Motor neuron (in vitro differentiated cells): ENCODE measurements around the gene RRP15. TPM values are rescaled to one million over a fixed set of nuclear protein-coding genes. Genes with fewer than 3 reads are reported as not detected.
"Not testable (repeated sequence)": the region's sequence is repeated elsewhere in the genome, so short reads cannot be mapped to it uniquely, and the experiment has no call there.

Experiments used
- ATAC-seq, 8 experiments: fragments of 200-7000 bp; cut with Tn5 transposase; replicated peaks in 6 of 8; 2 replicates each; pipeline ENCODE4 v1.8.0; 2021; ENCODE audit warnings: mild to moderate bottlenecking in 8 of 8, moderate library complexity in 8 of 8
- H3K27ac ChIP-seq, 2 donors: fragments of 250-450 bp; sonication (Bioruptor Pico); 2 replicates each; pipeline ENCODE4 v1.9.0; 2021; ENCODE audit warnings: antibody characterized with exemption in 2 of 2, mild to moderate bottlenecking in 2 of 2, moderate library complexity in 1 of 2
- H3K4me1 ChIP-seq, 2 donors: fragments of 250-450 bp; sonication (Bioruptor Pico); replicated peaks in 1 of 2; 2 replicates each; pipeline ENCODE4 v1.6.1; 2021; ENCODE audit warnings: antibody characterized with exemption in 2 of 2, mild to moderate bottlenecking in 2 of 2, moderate library complexity in 1 of 2
- H3K4me3 ChIP-seq, 5 donors: fragments of 250-450 bp; sonication (Bioruptor Pico); 2 replicates each; pipeline ENCODE4 v1.9.0; 2021; ENCODE audit warnings: antibody characterized with exemption in 5 of 5, mild to moderate bottlenecking in 5 of 5, moderate library complexity in 4 of 5
- WGBS, 10 experiments: fragments of 450-650 bp; shearing (Covaris generic); methylation state at CpG; one replicate each; pipeline ENCODE4 v1.0.0; 2022; 5-methylcytosine and 5-hydroxymethylcytosine counted together
- in situ Hi-C, 9 experiments: fragments of 400-800 bp; cut with MboI; loops; one replicate each; pipeline ENCODE4 v1.15.0; 2021; ENCODE audit warnings: low sequenced_read_pairs in 9 of 9, low pct_unique_long_range_greater_than_20kb in 2 of 9; ENCODE audit not compliant: unreplicated experiment in 9 of 9
- total RNA-seq, 8 experiments: library from RNA; unstranded; fragments of 300-600 nt; gene quantifications; 2 replicates each; pipeline versions ENCODE4 v1.2.3 to v1.2.4, GENCODE V29; 2022

Gene RRP15
- total RNA-seq, 8 experiments from 2014 or later: 10.8 to 17.6 (median 14.5) TPM

DNA sequence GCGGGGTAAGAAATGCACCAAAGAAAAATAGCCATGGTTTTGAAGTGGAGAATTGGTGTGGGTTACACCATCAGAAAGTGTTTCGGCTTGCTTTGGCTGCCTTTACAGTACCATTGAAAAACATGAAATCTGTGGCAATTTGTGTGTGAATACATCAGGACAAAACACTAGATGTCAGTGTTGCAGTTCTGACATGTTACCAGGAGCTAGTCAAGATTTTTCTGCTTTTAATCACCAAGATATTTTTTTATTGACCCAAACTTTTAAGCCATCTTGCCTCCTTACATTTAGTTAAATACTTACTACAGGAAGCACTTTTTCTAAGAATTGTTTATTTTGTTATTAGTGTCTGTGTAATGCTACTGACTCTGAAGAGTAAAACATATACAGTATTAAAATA, 14.3 kb downstream of the RRP15 start:
- WGBS, 10 experiments: 19 to 100% (median 86%) methylated on average over 1 to 2 of the region's 2 CpGs; no CpG with 5 or more reads in 1 of the 10 experiments
- peak in 3 of 8 experiments; percentile 22 to 64 (median 54) for ATAC-seq
- Histone ChIP-seq H3K27ac (no peak overlapping the region), H3K4me3 (no peak overlapping the region), H3K4me1 (no peaks in the 10 kb centered on the region)
- in situ Hi-C loops: no loop called here

DNA sequence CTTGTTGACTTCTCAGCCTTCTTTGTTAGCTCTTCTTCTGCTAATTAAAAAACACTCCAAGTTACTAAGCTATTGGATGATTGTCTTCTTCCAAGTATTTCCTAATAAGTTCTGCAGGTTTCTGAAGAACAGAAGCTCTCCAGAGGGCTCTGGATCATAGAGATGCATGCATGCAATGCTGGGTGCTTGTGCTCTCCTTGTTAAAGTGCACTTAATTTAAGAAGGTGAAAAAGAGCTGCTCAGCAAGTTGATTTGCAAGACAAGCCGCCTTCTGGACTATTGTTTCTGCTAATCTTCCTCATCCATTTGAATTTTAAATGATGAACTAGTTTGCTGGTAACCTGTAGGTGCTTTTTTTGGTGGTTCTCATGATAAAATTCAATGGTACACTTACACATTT, 16.1 kb downstream of the RRP15 start:
- in situ Hi-C loops: no loop called here

DNA sequence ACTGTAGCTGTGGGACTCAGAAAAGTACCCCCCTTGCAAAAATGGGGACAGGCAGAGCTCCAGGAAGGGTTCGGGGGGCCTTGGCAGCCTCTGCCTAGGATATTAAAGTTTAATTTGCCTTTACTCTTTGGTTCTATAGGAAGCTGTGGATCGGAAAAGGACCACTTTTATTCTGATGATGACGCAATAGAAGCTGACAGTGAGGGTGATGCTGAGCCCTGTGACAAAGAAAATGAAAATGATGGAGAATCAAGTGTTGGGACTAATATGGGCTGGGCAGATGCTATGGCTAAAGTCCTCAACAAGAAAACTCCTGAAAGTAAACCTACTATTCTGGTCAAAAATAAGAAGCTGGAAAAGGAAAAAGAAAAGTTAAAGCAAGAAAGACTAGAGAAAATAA, 17.1 kb downstream of the RRP15 start:
- Histone ChIP-seq H3K4me3 (no peak overlapping the region), H3K4me1 (no peaks in the 10 kb centered on the region), H3K27ac (no peak overlapping the region)
- no peak for ATAC-seq
- in situ Hi-C loops: no loop called here
- WGBS, 10 experiments: 89 to 100% (median 95%) methylated on average over 1 to 3 of the region's 3 CpGs; no CpG with 5 or more reads in 1 of the 10 experiments

More for the DNA sequence above, 16.1 kb downstream of the RRP15 start:
- ATAC-seq: no peak
- Histone ChIP-seq H3K4me3 (no peak overlapping the region), H3K4me1 (no peaks in the 10 kb centered on the region), H3K27ac (no peak overlapping the region)
- 40 to 100% (median 75%) methylated on average over 1 of the region's 1 CpG; no CpG with 5 or more reads in 3 of the 10 experiments for WGBS, 10 experiments

DNA sequence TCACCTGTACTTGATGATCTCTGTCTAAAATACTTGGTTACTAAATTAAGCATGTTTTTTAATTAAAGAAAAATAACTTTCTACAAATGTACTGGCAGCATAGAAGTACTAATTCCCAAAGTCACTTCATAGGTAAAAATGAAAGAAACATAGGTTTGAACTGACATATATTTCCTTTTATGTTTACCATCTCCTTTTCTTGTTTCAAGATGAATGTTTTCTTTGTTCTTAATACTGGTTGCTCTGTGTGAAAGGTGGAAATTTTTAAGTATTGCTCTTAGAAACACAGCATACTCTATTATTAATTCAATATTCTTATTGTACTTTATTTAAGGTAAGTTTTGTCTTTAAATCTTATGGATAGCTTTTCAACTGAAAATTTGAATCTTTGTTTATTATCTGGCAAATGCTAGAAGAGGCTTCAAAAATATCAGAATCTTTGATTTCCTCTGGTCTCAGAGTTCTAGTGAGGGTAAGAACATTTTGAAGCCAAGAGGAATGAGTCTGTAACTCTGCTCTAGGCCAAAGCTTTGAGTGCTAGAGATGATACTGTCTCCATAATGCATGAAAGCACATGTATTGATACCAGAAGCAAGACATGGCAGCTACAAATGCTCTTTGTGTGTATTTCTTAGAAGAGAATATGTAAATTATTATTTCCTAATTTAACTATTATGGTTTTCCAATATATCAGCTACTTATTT, 18.2 kb downstream of the RRP15 start:
- Histone ChIP-seq H3K27ac (no peak overlapping the region), H3K4me3 (no peak overlapping the region), H3K4me1 (no peaks in the 10 kb centered on the region)
- ATAC-seq: no peak
- in situ Hi-C loops: no loop called here

DNA sequence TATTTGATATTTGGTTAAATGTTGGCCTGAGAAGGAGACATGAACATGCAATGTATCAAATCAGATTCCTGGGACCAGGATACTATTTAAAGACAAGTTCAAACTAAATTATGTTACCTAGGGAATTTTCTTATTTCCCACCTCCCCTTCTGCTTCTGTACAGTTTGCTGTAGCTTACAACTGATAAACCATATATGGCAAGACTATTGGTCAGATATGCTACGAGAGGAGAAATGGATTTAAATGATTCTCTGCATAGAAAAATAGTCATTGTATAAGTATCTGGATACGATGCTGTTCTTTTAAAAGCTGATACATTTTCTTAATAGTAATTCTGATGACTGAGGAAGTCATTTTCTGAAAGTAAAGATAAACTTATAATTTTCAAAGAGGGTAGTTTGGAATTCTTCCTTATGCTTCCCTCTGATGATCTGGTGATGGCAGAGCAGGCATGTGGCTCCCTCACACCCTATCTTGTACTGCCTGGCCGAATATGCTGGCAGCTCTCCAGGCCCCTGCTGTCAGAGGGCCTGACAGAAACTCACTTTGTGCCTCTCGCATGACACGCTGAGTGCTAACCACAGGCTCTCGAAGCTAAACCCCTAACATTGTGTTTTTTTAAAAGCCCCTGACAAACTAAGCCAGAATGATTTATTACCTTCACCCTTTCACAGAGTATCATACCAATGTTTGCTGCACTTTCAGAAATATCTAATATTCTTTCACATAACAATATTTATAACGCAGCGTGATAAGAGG, 19.4 kb downstream of the RRP15 start:
- peak in 7 of 8 experiments; percentile 52 to 74 (median 65) for ATAC-seq
- H3K27ac ChIP-seq: no peak overlapping the region
- 48 to 100% (median 72%) methylated on average over 1 to 8 of the region's 8 CpGs; no CpG with 5 or more reads in 1 of the 10 experiments for WGBS, 10 experiments
- no peak overlapping the region for H3K4me3 ChIP-seq
- no peaks in the 10 kb centered on the region for H3K4me1 ChIP-seq
- in situ Hi-C loops: no loop called here

DNA sequence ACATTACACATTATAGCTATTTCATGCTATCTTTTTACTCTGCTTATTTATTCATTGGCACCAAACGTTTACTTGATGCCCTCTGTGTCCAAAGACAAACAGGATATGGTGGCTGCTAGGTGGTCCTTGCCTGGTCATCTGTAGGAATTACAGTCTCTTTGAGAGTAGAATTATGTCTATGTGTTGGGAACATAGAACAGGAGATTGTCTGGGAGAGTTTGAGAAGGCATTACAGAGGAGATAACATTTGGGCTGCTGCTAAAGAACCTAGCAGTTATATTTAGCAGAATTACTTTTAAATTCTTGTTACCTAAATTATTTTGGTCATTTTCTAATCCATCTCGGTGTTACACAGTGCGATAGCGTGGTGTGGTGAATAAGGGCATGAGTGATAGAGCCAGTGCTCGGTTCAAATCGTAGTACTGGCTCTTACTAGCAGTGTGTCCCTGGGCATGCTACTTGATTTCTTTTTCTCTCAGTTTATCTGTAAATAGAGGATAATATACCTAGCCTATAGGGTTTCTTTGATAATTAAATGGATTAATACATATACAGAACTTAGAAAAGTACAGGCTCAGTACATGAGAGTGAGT, 20.5 kb downstream of the RRP15 start:
- Histone ChIP-seq H3K27ac (no peak overlapping the region), H3K4me3 (no peak overlapping the region), H3K4me1 (no peaks in the 10 kb centered on the region)
- 61 to 96% (median 89%) methylated on average over 3 to 6 of the region's 6 CpGs; no CpG with 5 or more reads in 2 of the 10 experiments for WGBS, 10 experiments
- in situ Hi-C loops: no loop called here
- no peak for ATAC-seq

DNA sequence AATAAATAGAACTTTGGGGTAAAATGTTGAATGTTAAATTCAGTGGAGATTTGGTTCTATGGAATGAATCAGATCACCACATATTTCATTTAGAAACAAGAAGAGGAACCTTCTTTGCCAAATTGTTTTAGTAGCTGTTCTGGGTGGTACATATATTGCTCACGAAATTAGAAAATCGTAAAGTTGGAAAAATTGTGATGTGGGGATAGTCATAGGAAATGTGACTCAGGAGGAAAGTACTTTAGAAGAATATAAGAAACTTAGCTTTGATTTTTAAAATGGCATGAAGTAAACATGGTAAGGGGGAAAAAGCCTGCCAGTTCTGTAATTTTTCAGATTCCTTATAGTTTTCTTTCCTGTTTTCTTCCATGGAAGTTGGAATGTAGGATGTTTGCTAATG, 27.4 kb downstream of the RRP15 start:
- no peak overlapping the region for H3K4me3 ChIP-seq
- in situ Hi-C loops: no loop called here
- ATAC-seq: no peak
- WGBS, 10 experiments: 45 to 100% (median 94%) methylated on average over 2 of the region's 2 CpGs
- H3K27ac ChIP-seq: no peak overlapping the region
- no peaks in the 10 kb centered on the region for H3K4me1 ChIP-seq

DNA sequence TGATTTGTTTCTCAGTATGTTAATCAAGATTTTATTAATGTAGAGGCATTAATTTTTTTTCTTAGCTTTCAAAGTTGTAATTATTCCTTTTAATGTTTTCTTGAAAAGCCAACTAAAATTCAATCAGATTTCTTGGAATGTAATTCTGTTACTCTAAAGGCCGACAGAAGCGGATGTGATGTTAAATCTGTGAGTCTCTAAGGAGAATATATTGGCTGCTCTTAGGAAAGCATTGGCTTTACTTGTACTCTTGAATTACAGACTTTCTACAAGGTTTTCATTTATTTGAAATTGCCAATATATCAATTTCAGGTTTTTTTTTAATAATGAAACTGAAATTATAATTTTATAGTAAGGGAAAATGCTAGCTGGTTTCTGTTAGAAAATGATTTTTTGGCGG, 29.2 kb downstream of the RRP15 start:
- Histone ChIP-seq H3K4me3 (no peak overlapping the region), H3K27ac (no peak overlapping the region), H3K4me1 (no peaks in the 10 kb centered on the region)
- in situ Hi-C loops: no loop called here
- no peak for ATAC-seq
- WGBS, 10 experiments: 86 to 100% (median 92%) methylated on average over 2 to 3 of the region's 3 CpGs; no CpG with 5 or more reads in 1 of the 10 experiments

DNA sequence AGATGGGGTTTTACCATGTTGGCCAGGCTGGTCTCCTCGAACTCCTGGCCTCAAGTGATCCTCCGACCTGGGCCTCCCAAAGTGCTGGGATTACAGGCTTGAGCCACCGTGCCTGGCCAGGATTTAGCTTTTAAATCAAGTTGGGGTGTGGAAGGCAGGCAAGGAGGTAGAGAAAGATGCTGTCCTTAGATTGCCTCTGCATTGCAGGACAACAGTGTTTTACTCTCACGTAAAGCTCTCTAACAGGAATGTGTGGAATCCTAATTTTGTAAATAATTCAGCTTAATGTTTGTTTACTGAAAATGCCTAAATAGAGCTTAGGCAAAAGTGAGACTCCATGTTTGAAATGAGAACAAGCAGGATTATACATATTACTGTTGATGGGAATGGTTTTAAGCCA, 30.5 kb downstream of the RRP15 start:
- Histone ChIP-seq H3K4me3 (no peak overlapping the region), H3K4me1 (no peaks in the 10 kb centered on the region), H3K27ac (no peak overlapping the region)
- ATAC-seq: no peak
- 71 to 100% (median 96%) methylated on average over 1 to 4 of the region's 4 CpGs; no CpG with 5 or more reads in 2 of the 10 experiments for WGBS, 10 experiments
- in situ Hi-C loops: no loop called here

DNA sequence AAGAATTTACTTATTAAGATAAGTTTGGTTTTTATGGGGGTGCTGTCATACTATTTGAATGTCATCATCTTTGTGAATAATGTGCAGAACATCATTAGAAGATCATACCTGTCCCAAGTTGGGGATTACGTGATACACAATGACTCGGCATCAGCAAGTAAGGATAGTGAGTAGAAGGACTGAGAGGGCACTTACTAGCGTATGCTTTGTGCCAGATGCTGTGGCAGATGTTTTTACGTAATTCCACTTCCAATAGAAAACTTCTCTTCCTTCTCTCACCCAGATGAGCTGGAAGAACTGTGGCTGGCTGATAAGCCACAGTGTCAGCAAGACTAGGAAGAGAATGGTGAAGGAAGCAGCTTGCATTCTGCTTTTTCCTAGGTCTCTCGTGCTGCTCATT, 32.0 kb downstream of the RRP15 start:
- H3K4me1 ChIP-seq: no peaks in the 10 kb centered on the region
- 17 to 100% (median 92%) methylated on average over 1 to 5 of the region's 5 CpGs for WGBS, 10 experiments
- no peak for ATAC-seq
- H3K27ac ChIP-seq: no peak overlapping the region
- H3K4me3 ChIP-seq: no peak overlapping the region
- in situ Hi-C loops: no loop called here

DNA sequence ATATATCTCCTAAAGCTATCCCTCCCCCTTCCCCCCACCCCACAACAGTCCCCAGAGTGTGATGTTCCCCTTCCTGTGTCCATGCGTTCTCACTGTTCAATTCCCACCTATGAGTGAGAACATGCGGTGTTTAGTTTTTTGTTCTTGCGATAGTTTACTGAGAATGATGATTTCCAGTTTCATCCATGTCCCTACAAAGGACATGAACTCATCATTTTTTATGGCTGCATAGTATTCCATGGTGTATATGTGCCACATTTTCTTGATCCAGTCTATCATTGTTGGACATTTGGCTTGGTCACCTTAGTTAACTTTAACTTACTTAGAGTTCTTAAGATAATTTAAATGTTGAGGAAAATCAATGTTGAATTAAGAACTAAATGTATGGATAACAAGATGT, 35.1 kb downstream of the RRP15 start:
- not testable (repeated sequence) for ATAC-seq, H3K4me1 ChIP-seq, H3K4me3 ChIP-seq, H3K27ac ChIP-seq
- in situ Hi-C loops: loop anchor here in 1 of 9 experiments (10.0 kb wide), 1 partner anchor 1495 kb away; no protein-coding TSS in a partner anchor
- WGBS, 10 experiments: no CpG with 5 or more reads among the region's 3 CpGs

DNA sequence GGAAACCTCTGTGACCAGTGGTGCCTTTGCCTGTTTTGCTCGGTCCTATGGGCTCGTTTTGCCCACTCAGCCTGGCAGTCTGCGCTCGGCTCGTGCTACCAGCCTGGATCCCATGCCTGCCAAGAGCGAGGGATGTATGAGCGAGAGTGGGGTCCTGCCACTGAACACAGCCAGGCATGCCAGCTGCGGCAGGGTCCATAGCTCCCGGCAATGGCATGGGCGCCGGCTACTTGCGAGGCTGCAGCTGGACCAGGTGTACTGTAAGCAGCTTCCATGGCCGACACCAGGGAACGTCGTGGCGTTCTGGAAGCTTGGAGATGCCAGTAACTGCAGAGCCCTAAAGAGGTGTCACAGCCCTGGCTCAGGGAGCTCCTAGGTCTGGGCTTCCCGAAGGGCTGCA, 37.7 kb downstream of the RRP15 start:
- WGBS, 10 experiments: 91 to 100% (median 95%) methylated on average over 1 to 13 of the region's 17 CpGs; no CpG with 5 or more reads in 3 of the 10 experiments
- H3K4me1 ChIP-seq: no peaks in the 10 kb centered on the region
- in situ Hi-C loops: loop anchor here in 1 of 9 experiments (10.0 kb wide), 1 partner anchor 1492 kb away; no protein-coding TSS in a partner anchor
- no peak overlapping the region for H3K27ac ChIP-seq
- no peak for ATAC-seq
- no peak overlapping the region for H3K4me3 ChIP-seq

DNA sequence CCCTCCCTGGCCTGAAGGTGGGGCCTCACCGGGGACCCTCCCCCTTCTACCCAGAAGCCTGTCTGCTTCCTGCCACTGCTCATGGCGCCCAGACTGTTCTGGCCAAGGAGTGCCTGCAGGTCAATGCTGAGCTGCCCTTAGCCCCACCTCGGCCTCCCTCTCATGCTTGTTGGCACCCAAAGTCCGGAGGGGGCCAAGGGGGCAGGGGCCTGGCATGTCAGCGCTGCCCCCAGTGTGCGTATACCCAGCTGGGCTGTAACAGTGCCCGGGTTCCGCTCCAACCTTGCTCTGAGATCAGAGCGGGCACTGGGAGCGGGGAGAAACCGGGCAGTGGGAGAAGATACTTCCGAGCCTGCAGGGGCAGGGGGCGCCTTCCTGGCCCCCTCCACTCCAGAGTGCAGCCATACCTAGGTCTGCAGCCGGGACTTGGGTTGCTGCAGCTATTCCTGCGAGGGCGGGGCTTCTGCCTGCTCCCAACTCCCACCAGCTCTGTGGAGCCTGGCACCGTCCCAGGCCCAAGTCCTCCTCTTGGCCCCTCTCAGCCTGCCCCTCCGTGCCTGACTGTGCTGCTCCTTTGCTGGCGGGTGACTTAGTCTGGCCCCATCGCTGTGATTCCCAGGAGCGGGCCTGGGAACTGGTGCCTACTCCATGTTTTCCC, 38.6 kb downstream of the RRP15 start:
- H3K4me3 ChIP-seq: no peak overlapping the region
- WGBS, 10 experiments: 93 to 100% (median 99%) methylated on average over 2 to 17 of the region's 21 CpGs; no CpG with 5 or more reads in 4 of the 10 experiments
- no peak for ATAC-seq
- H3K27ac ChIP-seq: no peak overlapping the region
- no peaks in the 10 kb centered on the region for H3K4me1 ChIP-seq
- in situ Hi-C loops: loop anchor here in 1 of 9 experiments (10.0 kb wide), 1 partner anchor 1491 kb away; no protein-coding TSS in a partner anchor
